ENCODE results near the gene SLC28A1.

Gene SLC28A1

GRCh38 chr15:84887938-84888337, 3.5 kb downstream of the SLC28A1 start:
- DNase-seq = no peak

DNA sequence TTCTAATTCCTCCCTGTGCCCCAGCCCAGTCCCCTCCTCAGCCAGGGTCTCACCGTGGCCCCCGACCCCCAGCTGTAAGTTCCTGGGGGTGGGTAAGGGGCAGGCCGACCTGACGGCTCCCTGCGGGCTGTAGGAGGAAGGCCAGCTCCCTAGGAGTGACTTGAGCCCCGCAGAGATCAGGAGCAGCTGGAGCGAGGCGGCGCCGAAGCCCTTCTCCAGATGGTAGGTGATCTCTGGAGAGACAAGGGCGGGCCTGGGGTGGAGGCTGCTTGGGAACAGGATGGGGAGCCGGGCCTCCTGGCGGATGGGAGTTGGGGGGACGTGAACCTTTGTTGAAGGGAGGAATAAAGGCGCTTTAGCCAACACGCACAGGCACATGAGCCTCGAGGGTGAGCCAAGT, 4.2 kb downstream of the SLC28A1 start:
- no peak for DNase-seq

GRCh38 chr15:84889313-84889990, 5.0 kb downstream of the SLC28A1 start:
- no peak for DNase-seq

DNA sequence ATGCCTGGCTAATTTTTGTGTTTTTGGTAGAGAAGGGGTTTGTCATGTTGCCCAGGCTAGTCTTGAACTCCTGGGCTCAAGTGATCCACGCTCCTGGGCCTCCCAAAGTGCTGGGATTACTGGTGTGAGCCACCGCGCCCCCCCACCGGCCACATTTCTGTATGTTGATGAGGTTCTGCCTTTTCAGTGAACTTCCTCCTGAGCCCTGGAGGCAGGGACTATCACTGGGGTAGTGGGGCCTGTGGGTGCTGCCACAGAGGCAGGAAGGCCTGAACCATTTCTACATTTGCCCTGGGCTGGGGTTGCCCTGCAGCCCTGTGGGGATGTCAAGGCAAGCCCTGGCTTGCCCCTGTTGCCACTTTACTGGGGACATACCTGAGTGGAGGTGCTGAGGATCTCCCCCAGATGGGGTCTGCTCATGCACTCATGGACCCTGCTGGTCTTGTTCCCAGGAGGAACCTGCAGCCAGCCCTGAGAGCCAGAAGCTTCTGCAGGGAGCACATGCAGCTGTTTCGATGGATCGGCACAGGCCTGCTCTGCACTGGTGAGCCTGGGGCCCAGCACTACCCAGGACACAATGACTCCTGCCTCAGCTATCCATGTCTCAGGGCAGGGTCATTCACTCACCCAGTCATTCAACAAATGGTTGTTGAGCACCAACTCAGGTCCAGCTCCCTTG, 5.7 kb downstream of the SLC28A1 start:
- DNase-seq = no peak

- DNase-seq = no peak
Measured at GRCh38 chr15:84890670-84891162, 6.3 kb downstream of the SLC28A1 start.

GRCh38 chr15:84891339-84891738, 6.9 kb downstream of the SLC28A1 start:
- DNase-seq = no peak

DNA sequence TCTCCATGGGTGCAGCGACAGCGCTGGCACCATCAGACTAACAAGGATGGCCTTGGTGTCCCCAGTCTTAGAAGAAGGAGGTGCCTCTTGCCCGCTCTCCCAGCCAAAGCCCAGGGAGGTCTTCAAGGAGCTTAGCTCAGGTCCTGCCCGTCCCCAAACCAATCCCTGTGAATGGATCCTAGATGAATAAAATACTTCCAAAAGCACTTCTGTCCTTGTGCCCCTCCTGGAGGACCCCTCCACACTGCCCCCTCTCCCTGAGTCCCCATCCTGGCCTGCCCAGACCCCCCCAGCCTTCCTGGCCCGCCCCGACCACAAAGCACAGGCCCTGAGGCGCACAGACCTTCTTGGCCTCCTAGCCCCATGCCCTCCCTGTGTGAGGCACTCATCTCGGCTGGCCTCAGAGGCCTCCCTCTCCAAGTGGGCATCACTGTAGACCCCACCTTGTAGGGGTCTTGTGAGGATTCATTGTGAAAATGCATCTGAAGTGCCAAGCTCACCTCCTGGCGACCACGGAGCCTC, 8.4 kb downstream of the SLC28A1 start:
- DNase-seq = no peak

GRCh38 chr15:84893607-84894006, 9.1 kb downstream of the SLC28A1 start:
- no peak for DNase-seq

DNA sequence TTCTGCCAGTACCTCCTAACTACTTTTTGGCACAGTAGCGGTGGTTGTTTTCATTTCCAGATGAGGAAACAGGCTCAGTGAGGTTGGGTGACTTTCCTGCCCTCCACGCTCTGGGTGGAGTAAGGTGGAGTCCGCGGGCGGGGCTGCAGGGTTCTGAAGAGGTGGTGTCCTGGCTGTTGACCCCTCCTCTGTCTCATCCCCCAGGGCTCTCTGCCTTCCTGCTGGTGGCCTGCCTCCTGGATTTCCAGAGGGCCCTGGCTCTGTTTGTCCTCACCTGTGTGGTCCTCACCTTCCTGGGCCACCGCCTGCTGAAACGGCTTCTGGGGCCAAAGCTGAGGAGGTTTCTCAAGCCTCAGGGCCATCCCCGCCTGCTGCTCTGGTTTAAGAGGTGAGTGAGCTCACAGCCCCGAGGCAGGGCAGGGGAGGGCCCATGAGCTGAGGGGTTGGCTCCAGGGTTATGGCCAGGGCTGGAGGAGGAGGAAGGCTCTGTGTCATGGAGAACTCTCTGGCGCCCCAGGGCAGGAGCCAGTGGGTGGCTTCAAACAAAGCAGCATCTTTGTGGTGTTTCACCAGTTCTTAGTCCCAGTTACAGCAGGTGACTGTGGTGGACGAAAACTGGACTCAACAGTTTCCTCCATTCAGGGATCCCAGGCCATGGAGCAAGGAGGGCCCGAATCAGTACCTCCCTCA, 10.4 kb downstream of the SLC28A1 start:
- no peak for DNase-seq

DNA sequence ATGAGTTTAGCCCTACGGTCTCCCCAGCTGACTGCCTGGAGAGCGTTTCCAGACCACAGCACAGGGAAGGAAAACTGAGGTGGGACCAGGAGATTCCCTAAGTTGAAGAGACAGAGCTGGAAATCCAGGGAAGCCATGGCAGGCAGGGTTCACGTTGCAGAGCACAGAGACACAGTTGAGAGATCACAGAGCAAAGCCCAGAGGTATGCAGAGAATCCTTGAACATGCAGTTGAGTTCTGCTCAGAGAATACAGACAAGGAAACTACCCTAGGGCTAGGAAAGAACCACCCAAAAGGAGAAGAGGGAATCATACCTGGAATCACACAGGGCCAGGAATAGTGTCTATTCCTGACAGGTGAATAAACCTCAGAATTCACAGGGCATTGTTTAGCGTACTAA, 14.3 kb downstream of the SLC28A1 start:
- DNase-seq = no peak

- no peak for DNase-seq
Measured at GRCh38 chr15:84899750-84900149, 15.3 kb downstream of the SLC28A1 start.

- DNase-seq = no peak
Measured at GRCh38 chr15:84901540-84901939, 17.1 kb downstream of the SLC28A1 start.

DNA sequence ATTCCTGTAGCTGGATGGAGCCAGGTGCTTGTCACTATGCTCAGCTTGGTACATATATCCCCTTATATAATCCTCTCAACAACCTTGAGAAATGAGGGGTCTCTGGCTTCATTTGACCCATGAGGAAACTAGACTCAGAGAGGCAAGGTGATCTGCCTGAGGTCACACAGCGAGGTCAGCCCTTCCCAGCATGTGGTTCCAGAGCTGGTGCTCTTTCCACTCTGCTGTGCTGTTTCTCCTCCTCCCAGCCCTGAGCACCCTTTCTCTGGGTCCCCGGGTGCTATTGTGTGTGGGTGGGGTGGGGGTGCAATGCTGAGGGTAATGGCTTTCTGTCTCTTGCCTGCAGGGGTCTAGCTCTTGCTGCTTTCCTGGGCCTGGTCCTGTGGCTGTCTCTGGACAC, 19.3 kb downstream of the SLC28A1 start:
- DNase-seq = no peak

DNA sequence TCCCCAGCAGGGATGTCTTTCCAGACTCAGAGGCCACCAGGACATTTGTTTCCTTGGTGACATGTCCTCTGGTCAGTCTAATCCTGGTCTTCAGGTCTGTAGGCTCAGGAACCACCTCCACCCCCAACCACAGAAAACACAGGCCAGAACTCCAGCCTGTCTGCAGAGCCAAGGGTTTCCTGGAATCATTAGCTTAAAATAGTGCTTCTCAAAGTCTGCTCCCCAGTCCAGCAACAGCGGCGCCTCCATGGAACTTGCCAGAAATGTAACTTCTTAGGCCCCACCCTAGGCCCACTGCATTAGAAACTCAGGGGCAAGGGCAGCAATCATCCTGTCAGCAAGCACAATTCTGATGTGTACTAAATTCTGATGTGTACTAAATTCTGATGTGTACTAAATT, 20.0 kb downstream of the SLC28A1 start:
- DNase-seq = no peak

DNA sequence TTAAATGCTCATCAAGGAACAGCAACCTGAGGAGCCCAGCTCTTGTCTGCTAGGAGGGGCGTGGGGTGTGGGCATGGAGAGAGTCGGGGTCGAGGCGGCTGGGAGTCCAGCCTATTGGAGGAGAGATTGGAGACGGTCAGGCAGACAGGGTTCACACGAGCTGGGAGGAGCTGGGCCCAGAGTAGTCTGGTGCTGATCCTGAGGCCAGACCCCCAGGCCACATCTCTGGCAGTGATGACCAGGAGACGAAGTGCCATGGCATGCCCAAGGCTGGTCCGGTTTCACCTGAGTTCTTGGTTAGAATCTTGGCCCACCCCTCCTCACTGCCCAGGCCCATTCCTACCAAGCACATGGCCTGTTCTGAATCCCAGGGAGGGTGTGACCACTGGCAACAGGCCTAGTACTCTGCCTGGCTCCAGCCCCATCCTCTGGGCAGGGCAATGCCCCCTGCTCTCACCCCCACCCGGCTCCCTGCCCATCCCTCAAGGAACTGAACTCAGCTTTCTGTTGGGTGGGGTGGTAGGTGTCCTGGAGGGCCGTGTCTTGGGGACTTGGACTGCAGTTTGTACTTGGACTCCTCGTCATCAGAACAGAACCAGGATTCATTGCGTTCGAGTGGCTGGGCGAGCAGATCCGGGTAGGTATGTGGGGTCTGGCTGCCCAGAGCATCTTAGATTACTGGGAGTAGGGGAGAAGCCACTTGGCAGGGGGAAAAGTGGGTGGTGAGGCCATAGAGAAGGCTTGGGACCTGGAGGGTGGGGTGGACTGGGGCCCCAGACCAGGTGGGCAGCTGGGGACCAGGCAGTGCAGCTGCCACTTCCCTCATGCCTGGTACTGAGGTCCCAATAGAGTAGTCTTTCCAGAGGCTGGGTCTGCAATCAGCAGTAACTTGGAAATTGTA, 20.8 kb downstream of the SLC28A1 start:
- DNase-seq = no peak

DNA sequence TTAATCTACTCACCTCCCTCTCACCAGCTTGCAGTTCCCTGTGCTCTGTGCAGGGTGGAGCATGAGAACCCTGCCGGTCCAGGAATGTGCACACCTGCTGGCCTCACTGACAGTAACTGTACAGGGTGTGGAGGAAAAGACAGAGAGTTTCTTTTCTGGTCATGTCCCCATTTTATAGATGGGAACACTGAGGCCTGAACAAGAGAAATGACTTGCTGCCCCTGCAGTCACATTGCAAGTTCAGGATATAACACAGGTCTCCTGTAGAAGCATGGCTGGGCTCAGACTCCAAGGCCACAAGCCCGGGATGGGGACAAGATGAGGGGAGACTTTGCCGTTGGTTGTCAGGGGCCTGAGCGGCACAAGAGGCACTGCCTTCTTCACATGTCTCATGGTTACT, 23.3 kb downstream of the SLC28A1 start:
- no peak for DNase-seq

DNA sequence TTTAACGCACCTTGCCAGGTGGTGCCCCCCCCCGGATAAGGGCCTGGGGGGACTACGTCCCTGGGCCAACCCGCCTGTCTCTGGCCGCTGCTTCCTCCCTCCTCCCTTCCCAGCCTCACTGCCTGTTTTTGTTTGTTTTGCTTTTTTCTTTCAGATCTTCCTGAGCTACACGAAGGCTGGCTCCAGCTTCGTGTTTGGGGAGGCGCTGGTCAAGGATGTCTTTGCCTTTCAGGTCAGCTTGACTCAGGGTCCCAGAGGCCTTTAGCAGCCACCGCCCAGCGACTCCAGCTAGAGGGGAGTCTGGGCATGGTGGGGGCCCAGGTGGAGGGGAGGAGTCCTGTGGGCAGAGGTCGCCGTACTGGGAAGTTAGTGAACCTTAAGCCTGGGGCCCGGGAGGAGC, 24.1 kb downstream of the SLC28A1 start:
- no peak for DNase-seq

GRCh38 chr15:84909029-84909428, 24.6 kb downstream of the SLC28A1 start:
- no peak for DNase-seq

DNA sequence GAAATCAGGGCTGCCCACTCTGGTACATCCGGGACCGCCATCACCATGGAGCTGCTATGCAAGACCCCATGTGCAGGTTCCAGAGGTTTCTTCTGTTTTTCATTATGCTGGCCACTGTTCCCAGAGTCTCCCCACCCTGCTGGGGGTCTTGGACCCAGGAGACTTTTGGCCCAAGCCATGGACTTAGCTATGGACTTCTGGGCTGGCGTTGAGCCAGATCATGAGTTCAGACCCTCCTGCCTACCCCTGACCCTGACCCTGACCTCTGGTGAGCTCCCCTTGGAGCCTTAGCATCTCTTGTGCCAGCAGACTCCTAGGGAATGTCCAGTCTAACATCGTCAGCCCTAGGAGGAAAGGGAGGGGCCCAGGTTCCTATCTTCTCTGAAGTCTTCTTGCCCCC, 25.3 kb downstream of the SLC28A1 start:
- no peak for DNase-seq

DNA sequence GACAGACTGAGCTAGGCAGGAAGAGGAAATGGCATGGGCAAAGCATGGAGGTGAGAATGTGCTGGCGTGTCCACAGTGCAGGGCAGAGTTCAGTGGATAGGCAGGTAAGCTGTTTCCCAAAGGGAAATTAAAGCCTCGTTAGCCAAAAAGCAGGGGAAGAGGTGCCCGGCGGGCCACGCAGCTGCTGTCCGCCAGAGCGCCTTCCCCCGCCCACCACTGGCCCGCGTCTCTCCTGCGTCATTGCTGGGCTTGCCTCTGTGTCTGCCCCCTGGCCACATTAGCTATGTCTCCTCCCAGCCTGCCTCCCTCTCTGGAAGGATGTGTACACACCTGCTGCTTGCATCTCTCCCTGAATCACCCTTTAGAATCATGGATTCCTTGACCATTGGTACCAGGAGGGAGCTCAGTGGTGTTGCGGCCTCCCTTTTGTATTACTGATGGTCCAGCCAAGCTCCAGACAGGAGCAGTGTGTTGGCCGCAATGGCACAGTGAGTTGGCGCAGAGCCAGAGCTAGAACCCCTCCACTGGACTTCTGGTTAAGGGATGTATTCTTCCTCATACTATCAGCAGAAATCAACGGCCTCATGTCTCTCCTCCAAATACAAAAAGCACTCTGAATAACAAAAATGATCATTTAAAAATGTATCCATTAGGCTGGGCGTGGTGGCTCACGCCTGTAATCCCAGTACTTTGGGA, 26.6 kb downstream of the SLC28A1 start:
- DNase-seq = no peak

DNA sequence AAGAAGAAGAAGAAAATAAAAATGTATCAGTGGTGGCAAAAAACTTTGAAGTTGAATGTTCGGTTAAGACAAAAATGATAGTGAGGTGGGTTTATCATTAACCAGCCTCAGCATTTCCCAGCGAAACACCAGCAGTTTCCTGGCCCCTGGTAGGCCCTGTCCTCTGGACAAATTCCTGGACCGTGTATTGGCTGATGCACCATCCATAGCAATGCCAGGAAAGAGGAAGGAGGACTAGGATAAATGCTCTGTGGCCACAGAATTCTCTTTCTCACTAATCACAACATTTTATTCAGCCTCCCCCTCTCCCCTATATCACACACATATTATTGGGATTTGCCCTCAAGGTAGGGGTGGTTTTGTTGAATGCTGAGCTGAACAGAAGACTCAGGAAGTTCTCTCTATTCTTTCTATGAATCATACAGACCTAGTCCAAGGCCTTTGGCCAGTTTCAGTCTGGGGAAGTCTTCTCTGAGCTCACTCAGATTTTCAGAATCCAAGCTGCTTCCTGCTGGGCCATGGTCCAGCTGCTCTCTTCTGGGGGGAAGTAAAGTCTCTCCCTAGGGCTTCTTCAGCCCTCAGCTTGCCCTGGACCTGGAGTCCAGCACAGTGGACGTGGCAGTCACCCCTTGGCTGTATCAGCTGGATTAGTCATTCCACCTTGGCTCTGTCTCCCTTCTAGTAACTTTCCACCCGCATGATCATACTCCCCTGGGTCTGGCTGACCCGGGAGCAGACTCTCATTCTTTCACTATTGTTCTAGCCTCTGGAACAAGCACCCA, 27.6 kb downstream of the SLC28A1 start:
- DNase-seq = no peak

All from OCI-M1 (cell line).